CD4-positive, alpha-beta memory T cell (primary cell): ENCODE results near the gene CCL17. TPM values are rescaled to one million over a fixed set of nuclear protein-coding genes. Genes with fewer than 3 reads are reported as not detected.

Experiments
- CTCF ChIA-PET: fragments of 350-600 bp; sonication (Branson Sonifier 250); formaldehyde crosslinking; loops from one replicate; lab custom pipeline; 2021; ENCODE audit warnings: inconsistent platforms; ENCODE audit not compliant: partially characterized antibody; lab: Charles Lee
- POLR2A ChIA-PET: fragments of 350-600 bp; sonication (Branson Sonifier 250); formaldehyde crosslinking; loops from one replicate; lab custom pipeline; 2021; ENCODE audit not compliant: partially characterized antibody; lab: Charles Lee
- DNase-seq, 5 donors: peaks; one replicate each; pipeline versions ENCODE4 v3.0.0 to v3.0.0-alpha.2; 2020 to 2022; ENCODE audit warnings: mixed read lengths in 1 of 5
- H3K27ac ChIP-seq: one replicate; pipeline ENCODE4 v1.7.0; 2013; ENCODE audit warnings: low read depth, low read length
- H3K27me3 ChIP-seq: 2 replicates; pipeline ENCODE4 v1.7.0; 2013; ENCODE audit warnings: mild to moderate bottlenecking, low read length, moderate library complexity; ENCODE audit not compliant: insufficient read depth
- H3K36me3 ChIP-seq: 2 replicates; pipeline ENCODE4 v1.7.0; 2013; ENCODE audit warnings: mild to moderate bottlenecking, low read length, moderate library complexity; ENCODE audit not compliant: insufficient read depth
- H3K4me1 ChIP-seq: 2 replicates; pipeline ENCODE4 v1.7.0; 2013; ENCODE audit warnings: mild to moderate bottlenecking, low read length, moderate library complexity; ENCODE audit not compliant: insufficient read depth
- H3K4me3 ChIP-seq, 2 donors: one replicate each; pipeline ENCODE4 v1.7.0; 2013; ENCODE audit warnings: low read length in 2 of 2, mild to moderate bottlenecking in 1 of 2
- H3K9me3 ChIP-seq, 2 donors: one replicate each; pipeline ENCODE4 v1.7.0; 2013; ENCODE audit warnings: low read length in 2 of 2, control low read depth in 1 of 2; ENCODE audit not compliant: control insufficient read depth in 1 of 2
- H3K27ac Mint-ChIP-seq, 7 donors: one replicate each; pipeline ENCODE4 v1.8.0; 2020 to 2021; ENCODE audit warnings: mixed read lengths in 7 of 7, mild to moderate bottlenecking in 6 of 7, inconsistent platforms in 3 of 7, moderate library complexity in 3 of 7
- H3K27me3 Mint-ChIP-seq, 2 donors: one replicate each; pipeline ENCODE4 v1.8.0; 2020 to 2021; ENCODE audit warnings: mixed read lengths in 2 of 2
- H3K36me3 Mint-ChIP-seq, 2 donors: one replicate each; pipeline ENCODE4 v1.8.0; 2020 to 2021; ENCODE audit warnings: mixed read lengths in 2 of 2, inconsistent platforms in 1 of 2, mild to moderate bottlenecking in 1 of 2
- H3K4me1 Mint-ChIP-seq, 4 donors: one replicate each; pipeline ENCODE4 v1.8.0; 2020 to 2021; ENCODE audit warnings: mixed read lengths in 4 of 4, mild to moderate bottlenecking in 1 of 4
- H3K4me3 Mint-ChIP-seq, 8 donors: one replicate each; pipeline ENCODE4 v1.8.0; 2020 to 2021; ENCODE audit warnings: mixed read lengths in 8 of 8, mild to moderate bottlenecking in 7 of 8, moderate library complexity in 6 of 8, inconsistent platforms in 3 of 8
- H3K9me3 Mint-ChIP-seq, 8 donors: one replicate each; pipeline ENCODE4 v1.8.0; 2020 to 2021; ENCODE audit warnings: mixed read lengths in 8 of 8, mild to moderate bottlenecking in 5 of 8, inconsistent platforms in 3 of 8, moderate library complexity in 1 of 8
- intact Hi-C: fragments of 100-400 bp; cut with micrococcal nuclease; formaldehyde crosslinking; loops from one replicate; pipeline ENCODE4 v1.15.1; 2023
- polyA plus RNA-seq, 2 donors: library from polyadenylated mRNA; unstranded; fragments of 300-500 nt; fragmentation: Illumina TruSeq; gene quantifications; one replicate each; pipeline ENCODE4 v1.2.3, GENCODE V29; 2021
- total RNA-seq, 2 experiments: library from RNA; stranded (reverse); gene quantifications; one replicate each; pipeline ENCODE4 v1.2.3, GENCODE V29; 2021

CCL17 gene
- total RNA-seq (not detected), polyA plus RNA-seq (not detected)

- Mint-ChIP-seq H3K27ac (no peak within 1 kb of the TSS), H3K4me3 (no peak within 1 kb of the TSS), H3K27me3 (peaks cover 0 to 2% of the 10 kb centered on the region in 2 donors), H3K36me3 (no peaks in the 10 kb centered on the region), H3K9me3 (no peaks in the 10 kb centered on the region), H3K4me1 (no peaks in the 10 kb centered on the region)
- no peak within 1 kb of the TSS for H3K4me3 ChIP-seq
- DNase-seq, result no peak
- ChIA-PET CTCF (interaction anchor here (0.9 to 1.9 kb wide), 3 partner anchors 9 to 15 kb away, joined by 3 to 9 read pairs (median 4); no protein-coding TSS in a partner anchor), POLR2A (no interaction called here)
- H3K27me3 ChIP-seq, result no peaks in the 10 kb centered on the region
- intact Hi-C loops, result no loop called here
- H3K4me1 ChIP-seq, result no peaks in the 10 kb centered on the region
- H3K36me3 ChIP-seq, result no peaks in the 10 kb centered on the region
- no peak within 1 kb of the TSS for H3K27ac ChIP-seq
- H3K9me3 ChIP-seq, result no peaks in the 10 kb centered on the region
These were observed at the start of gene CCL17 for GRCh38 chr16:57403965-57404817. Gene CCL17 (plus strand): TSS chr16:57404767. CDS start chr16:57413933, 9,166 bp downstream.

GRCh38 chr16:57355898-57356414, 48.6 kb upstream of the CCL17 start:
- POLR2A ChIA-PET, result no interaction called here
- no peaks in the 10 kb centered on the region for H3K27me3 ChIP-seq
- intact Hi-C loops, result no loop called here
- DNase-seq, result no peak
- no peak overlapping the region for H3K4me3 ChIP-seq
- H3K36me3 Mint-ChIP-seq, result no peaks in the 10 kb centered on the region
- CTCF ChIA-PET, result no interaction called here
- no peak overlapping the region for H3K4me3 Mint-ChIP-seq
- H3K36me3 ChIP-seq, result no peaks in the 10 kb centered on the region
- H3K4me1 Mint-ChIP-seq, result no peaks in the 10 kb centered on the region
- no peaks in the 10 kb centered on the region for H3K9me3 ChIP-seq
- no peaks in the 10 kb centered on the region for H3K4me1 ChIP-seq
- no peak overlapping the region for H3K27ac Mint-ChIP-seq
- H3K27ac ChIP-seq, result no peak overlapping the region
- H3K27me3 Mint-ChIP-seq, result peaks cover 3 to 9% of the 10 kb centered on the region in 2 donors
- no peaks in the 10 kb centered on the region for H3K9me3 Mint-ChIP-seq

- H3K27me3 ChIP-seq, result no peaks in the 10 kb centered on the region
- intact Hi-C loops, result no loop called here
- ChIA-PET CTCF (no interaction called here), POLR2A (no interaction called here)
- H3K27ac ChIP-seq, result no peak overlapping the region
- H3K36me3 ChIP-seq, result no peaks in the 10 kb centered on the region
- no peaks in the 10 kb centered on the region for H3K4me1 ChIP-seq
- Mint-ChIP-seq H3K4me3 (no peak overlapping the region), H3K4me1 (no peaks in the 10 kb centered on the region), H3K36me3 (no peaks in the 10 kb centered on the region), H3K27me3 (peaks cover 3 to 9% of the 10 kb centered on the region in 2 donors), H3K27ac (no peak overlapping the region), H3K9me3 (no peaks in the 10 kb centered on the region)
- no peak overlapping the region for H3K4me3 ChIP-seq
- DNase-seq, result no peak
- H3K9me3 ChIP-seq, result no peaks in the 10 kb centered on the region
These were observed 48.0 kb upstream of the CCL17 start for GRCh38 chr16:57356547-57356946.

- Histone ChIP-seq H3K4me1 (no peaks in the 10 kb centered on the region), H3K36me3 (no peaks in the 10 kb centered on the region), H3K4me3 (no peak overlapping the region), H3K9me3 (no peaks in the 10 kb centered on the region), H3K27ac (no peak overlapping the region), H3K27me3 (no peaks in the 10 kb centered on the region)
- DNase-seq, result no peak
- Mint-ChIP-seq H3K36me3 (no peaks in the 10 kb centered on the region), H3K4me3 (no peak overlapping the region), H3K9me3 (no peaks in the 10 kb centered on the region), H3K27ac (peak overlapping the region in 3 of 7 donors; percentile 16 to 61 (median 39)), H3K27me3 (peaks cover 2 to 3% of the 10 kb centered on the region in 2 donors), H3K4me1 (no peaks in the 10 kb centered on the region)
- intact Hi-C loops, result no loop called here
- CTCF ChIA-PET, result no interaction called here
- POLR2A ChIA-PET, result no interaction called here
These were observed 47.1 kb upstream of the CCL17 start for GRCh38 chr16:57357330-57358085.

GRCh38 chr16:57358086-57358420, 46.5 kb upstream of the CCL17 start:
- Mint-ChIP-seq H3K36me3 (no peaks in the 10 kb centered on the region), H3K4me1 (no peaks in the 10 kb centered on the region), H3K4me3 (no peak overlapping the region), H3K27me3 (peaks cover 2 to 3% of the 10 kb centered on the region in 2 donors), H3K27ac (peak overlapping the region in 1 of 7 donors; percentile 61), H3K9me3 (no peaks in the 10 kb centered on the region)
- CTCF ChIA-PET, result no interaction called here
- H3K9me3 ChIP-seq, result no peaks in the 10 kb centered on the region
- intact Hi-C loops, result no loop called here
- H3K36me3 ChIP-seq, result no peaks in the 10 kb centered on the region
- no peaks in the 10 kb centered on the region for H3K27me3 ChIP-seq
- H3K4me1 ChIP-seq, result no peaks in the 10 kb centered on the region
- no peak overlapping the region for H3K27ac ChIP-seq
- POLR2A ChIA-PET, result no interaction called here
- no peak for DNase-seq
- no peak overlapping the region for H3K4me3 ChIP-seq

GRCh38 chr16:57358527-57359095, 46.0 kb upstream of the CCL17 start, which contains the start of gene CCL22:
Gene CCL22 (plus strand): TSS chr16:57358783. CDS start chr16:57358817, 34 bp downstream.
- no peak within 1 kb of the TSS for H3K4me3 ChIP-seq
- ChIA-PET CTCF (no interaction called here), POLR2A (no interaction called here)
- H3K27ac ChIP-seq, result no peak within 1 kb of the TSS
- H3K4me1 ChIP-seq, result no peaks in the 10 kb centered on the region
- Mint-ChIP-seq H3K27ac (peak within 1 kb of the TSS in 3 of 7 donors; percentile 16 to 61 (median 39)), H3K27me3 (peaks cover under 1 to 2% of the 10 kb centered on the region in 2 donors), H3K36me3 (no peaks in the 10 kb centered on the region), H3K9me3 (no peaks in the 10 kb centered on the region), H3K4me3 (no peak within 1 kb of the TSS), H3K4me1 (no peaks in the 10 kb centered on the region)
- H3K36me3 ChIP-seq, result no peaks in the 10 kb centered on the region
- intact Hi-C loops, result no loop called here
- H3K9me3 ChIP-seq, result no peaks in the 10 kb centered on the region
- no peak for DNase-seq
- no peaks in the 10 kb centered on the region for H3K27me3 ChIP-seq
